ENCODE results near the gene B4GALT1.

The B4GALT1 gene

DNA sequence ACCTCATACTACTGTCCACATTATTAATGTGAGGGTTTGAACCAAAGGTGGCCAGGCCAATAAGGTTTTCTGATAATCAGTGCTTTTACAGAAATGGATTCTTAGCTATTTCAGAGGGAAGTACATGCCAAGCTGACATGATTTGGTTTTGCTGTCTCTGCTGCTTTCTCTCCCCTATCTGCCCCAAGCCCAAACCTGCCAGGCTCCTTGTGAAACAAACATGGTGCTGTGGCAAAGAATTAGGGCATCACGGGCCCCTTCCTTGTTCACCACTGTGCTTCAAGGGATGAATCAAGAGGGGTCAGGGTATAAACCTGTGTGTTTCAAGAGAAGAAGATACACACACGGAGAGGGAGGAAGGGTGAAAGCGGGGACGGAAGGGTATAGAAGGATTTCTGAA lies 49.3 kb downstream of the B4GALT1 start:
- no peak for DNase-seq

DNA sequence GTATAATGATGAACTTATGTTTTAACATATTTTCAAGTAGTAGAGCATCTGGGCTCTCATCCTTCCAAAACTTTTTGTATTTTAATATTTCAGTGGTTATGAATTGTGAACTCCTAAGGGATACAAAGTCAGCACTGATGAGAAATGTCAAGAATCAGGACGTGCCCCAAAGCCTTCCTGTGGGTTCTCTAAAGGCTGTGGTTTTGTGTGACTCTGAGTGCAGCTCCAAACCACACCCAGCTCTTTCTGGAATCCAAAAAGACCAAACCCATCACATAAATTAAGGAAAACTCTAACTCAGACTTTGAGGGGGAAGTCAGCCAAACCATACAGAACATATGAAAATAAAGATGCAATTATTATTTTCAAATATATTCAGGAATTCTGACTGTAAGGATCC lies 49.8 kb downstream of the B4GALT1 start:
- DNase-seq: no peak

DNA sequence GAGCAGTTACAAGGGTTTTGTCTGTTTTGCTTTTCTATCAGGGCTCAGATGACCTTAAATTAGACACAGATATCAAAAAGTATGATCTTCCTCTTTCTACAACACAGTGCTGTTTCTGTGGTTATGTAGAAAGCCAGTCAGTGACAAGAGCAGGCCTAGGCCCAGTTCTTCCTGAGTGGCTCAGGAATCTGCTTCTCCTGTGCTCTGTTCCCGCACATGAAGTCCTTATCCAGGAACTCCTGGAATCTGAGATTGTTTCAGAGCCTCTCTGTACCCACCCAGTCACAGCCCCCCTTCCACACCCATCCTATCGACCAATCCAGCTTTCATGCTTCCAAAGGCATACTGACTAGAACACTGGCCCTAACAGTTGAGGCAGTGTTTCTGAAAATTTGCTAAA lies 50.3 kb downstream of the B4GALT1 start:
- no peak for DNase-seq

DNA sequence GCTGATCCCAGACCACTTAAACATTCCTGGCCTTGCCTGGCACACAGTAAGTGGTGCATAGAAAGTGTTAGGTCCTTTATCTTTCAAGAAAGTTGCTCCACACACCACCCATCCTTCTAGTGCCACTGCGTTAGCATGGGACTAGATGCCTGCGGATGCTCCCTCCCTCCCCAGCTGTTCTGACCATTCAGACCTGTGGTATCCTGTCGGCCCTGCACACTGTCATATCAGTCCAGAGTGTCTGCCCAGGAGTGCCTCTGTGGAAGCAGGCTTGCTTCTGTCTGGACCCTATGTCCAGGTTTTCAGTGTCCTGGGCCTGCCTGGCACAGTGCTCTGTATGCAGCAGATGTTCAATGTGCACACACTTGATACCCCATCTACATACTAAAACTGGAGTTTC lies 52.4 kb downstream of the B4GALT1 start:
- DNase-seq: no peak

DNA sequence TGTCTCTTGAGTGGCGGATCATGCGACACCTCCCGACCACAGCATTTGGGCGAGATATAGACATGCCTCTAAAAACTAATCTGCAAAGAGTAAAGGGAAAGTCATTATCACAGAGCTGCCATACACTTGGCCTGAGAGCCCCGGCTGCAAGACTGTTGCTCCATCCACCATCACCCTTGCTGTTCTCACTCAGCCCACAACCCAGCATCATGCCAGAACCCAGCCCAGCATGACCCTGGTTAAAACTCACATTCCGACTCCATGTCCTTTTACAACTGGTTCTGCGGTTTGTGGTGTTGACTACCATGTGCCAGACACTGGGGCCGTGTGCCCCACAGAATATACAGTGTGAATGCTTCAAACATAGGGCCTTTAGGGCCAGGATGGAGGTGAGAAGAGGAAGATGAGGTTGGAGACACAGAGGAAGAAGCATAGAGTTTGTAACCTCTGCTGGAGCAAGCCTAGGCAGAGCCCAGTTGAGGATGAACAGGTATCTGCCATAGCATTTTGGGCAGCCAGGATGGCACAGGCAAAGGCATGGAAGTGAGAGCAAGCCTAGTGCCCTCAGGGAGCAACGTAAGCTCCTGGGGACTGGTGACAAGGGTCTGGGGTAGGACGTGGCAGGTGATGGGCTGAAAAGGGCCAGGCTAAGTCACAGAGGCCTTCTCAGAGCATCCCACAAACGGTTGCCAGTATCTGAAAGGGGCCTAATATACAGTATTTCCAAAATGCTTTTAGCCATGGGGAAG lies 53.2 kb downstream of the B4GALT1 start:
- DNase-seq: no peak

DNA sequence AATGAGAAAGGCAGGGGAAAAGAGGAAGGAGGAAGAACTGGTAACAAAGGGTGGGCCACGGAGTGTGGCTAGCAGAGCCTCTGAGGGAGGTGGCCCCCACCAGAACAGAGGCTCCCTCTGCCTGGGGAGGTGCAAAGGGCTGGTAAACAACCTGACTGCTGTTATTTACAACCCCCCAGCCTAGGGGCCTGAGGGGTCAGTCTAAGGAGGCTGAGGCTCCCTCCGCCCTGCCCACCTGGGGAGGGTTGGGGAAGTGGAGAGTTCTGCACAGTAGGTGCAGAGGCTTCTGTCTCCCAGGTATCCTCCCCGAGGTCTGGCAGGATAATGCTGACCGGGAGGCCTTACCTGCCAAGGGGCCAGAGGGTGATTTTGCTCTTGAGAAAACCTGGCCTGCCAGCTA lies 55.0 kb downstream of the B4GALT1 start:
- DNase-seq: no peak

DNA sequence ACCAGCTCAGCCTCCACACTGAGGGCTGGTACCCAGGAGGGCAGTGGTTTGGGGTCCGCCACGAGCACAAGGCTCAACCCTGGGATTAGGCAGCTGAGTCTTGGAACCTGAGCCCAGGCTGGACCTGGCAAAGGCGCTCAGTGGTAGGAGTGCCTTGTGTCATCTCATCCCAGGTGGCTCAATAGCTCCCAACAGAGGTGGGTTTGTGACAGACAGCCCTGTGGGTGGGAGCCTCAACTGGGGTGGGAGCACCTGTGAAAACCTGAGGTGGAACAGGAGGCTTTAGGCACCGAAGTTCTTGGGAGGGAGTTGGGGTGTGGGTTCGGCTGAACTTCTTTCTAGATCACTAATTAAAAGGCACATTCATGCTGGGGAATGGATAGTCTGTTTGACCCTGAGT lies 55.5 kb downstream of the B4GALT1 start:
- DNase-seq: no peak

DNA sequence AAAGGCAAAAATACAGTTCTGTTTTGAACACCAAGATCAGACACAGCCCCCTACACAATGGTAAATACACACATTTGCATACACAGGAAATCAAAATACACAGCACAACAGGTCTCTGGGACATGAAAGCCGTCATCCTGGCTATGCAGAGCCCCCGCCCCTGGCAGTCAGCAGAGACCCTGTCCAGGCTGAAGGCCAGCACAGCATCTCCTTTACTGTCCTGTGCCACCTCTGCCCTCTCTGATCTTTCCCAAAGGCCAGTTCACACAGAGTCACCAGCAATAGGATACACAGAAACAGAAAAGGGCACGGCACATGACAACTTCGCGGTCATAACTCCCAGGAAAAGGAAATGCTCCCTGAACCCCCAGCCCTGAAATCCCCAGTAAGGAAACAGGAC lies 56.5 kb downstream of the B4GALT1 start:
- DNase-seq: no peak

DNA sequence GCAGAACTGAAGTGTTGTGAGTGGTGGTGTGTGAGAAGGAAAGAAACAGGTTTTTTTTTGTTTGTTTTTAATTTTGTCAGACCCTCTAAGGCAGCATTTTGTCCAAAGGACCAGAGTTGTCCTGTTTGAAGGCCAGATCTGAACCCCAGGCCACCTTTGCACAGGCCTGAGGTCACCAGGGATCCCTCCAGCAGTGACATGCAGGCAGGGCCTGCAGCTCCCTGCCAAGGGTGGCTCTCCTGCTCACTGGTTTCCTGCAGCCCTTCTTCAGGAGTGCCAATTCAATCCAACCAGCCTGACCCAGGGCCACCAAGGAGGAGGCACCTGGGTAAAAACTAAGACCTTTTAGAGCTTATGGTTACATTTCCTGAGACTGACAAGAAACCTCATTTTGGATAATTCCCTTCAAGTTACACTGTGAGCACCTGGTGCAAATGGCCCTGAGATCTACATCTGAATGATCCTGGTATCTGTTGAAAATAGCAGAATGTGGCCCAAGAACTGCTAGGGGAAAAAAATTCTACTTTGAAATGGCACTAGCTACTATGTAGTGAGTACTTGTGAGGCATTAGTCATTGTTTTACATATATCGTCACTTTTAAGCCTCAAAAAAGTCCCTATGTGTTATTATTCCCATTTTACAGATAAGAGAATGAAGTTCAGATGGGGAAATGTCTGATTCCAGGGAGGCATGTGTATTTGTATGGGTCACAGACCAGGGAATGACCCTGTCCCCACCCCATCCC lies 57.1 kb downstream of the B4GALT1 start:
- DNase-seq: no peak

DNA sequence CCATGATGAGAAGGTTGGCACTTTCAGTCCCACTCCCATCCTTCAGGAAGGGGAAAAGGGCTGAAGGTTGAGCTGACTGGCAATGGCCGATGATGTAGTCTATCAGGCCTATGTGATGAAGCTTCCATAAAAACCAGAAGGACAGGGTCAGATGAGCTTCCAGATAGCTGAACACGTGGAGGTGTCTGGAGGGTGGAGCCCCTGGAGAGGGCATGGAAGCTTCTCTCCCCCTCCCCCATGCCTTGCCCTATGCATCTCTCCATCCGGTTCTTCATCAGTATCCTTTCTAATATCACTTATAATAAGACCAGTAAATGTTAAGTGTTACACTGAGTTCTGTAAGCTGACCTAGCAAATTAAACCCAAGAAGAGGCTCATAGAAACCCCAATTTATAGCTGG lies 58.0 kb downstream of the B4GALT1 start:
- no peak for DNase-seq

DNA sequence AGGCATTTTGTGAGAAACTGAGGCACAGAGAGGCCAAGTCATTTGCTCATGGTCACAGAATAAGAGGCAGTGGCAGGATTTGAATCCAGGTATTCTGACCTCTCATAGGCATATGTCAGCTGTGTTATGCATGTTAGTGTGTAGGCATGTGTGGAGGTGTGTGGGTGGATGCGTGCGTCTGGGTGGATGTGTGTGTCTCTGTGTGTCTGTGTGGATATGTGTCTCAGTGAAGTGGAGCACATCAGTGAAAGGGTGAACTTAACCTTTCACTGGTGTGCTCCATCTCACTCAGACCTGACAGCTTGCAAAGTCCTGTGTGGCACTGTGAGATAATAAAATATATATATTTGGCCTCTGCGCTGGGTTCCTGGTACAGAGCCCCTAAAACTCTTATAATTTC lies 58.7 kb downstream of the B4GALT1 start:
- DNase-seq: no peak

DNA sequence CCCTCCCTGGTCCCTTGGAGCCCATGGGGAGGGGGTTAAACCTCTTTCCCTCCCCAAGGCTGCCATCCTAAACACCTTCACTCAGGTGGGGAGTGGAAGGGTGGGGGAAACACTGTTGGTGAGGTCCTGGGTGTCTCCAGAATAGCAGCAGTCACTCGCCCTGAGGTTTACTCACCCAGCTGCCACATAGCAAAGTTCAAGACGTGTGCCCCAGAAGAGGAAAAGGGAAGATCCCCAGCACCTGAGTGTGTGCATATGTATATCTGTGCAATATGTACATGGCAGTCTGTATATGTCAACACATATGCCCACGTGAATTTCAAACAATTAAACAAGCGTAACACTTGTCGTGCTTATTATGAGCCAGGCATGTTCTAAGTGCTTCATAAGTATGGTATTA lies 59.4 kb downstream of the B4GALT1 start:
- no peak for DNase-seq

DNA sequence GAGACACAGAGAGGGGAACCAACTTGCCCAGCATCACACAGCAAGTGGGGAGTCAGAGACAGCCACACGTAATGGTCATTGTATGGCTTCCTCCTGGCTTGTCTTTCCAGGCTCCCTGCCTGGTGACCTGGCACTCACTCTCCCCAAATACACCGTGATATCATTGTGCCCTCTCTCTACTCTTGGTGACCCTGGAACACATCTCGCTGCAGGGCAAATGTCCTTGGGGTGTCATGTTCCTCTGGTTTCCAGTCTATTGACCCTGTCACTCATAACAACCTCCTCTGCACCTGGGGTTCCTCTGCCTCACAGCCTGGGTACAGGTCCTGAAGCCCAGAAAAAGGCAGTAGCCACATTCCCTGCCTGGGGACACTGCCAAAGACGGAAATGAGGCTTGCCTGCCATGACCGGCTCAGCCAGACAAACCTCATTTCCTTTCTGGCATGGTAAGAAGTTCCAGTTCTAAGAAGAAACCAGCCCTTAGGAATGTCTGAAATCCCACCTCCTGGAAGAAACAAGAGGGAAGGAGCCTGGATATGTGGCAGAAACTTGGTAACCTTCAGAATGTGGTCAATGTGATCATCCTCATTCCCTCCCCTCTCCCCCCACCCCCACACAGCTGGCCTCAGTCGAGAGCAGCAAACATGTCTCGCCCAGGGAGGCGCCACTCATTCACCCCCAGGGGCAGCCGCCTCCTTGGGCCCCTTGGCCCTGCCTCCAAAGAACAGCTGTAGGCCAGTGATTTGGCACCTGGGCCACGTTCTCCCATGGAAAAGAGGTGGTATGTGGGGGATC lies 60.1 kb downstream of the B4GALT1 start:
- DNase-seq: no peak

DNA sequence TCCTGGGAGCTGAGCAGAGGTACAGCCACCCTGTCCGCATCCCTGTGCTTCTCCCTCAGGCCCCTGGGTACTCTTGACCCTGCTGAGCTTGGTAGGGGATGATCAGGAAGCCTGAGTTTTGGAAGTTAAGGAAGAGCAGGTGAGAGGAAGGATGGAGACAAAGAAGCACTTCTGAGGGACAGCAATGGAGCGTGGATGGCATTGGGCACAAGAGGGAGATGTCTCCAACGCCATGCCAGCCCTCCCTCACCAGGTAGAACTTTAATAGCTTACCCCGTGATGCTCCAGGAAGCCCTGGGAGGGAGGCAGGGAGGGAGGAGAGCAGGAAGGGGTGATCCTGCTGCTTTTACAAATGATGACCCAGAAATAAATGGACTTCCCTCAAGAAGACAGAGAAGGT lies 60.8 kb downstream of the B4GALT1 start:
- DNase-seq: no peak

DNA sequence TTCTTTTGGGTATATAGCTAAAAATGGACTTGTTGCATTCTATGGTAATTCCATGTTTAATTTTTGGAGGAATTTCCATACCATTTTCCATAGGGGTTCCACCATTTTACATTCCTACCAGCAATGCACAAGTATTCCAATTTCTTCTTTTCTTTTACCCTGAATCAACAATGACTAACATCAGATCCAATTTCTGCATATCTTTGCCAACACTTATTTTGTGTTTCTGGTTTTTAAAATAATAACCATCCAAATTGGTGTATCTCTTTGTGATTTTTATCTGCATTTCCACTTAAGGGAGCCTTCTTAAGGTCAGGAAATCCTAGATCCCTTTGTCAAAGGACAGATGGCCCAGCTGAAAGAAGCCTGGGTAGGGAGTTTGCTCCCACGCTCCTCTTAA lies 61.2 kb downstream of the B4GALT1 start:
- no peak for DNase-seq

DNA sequence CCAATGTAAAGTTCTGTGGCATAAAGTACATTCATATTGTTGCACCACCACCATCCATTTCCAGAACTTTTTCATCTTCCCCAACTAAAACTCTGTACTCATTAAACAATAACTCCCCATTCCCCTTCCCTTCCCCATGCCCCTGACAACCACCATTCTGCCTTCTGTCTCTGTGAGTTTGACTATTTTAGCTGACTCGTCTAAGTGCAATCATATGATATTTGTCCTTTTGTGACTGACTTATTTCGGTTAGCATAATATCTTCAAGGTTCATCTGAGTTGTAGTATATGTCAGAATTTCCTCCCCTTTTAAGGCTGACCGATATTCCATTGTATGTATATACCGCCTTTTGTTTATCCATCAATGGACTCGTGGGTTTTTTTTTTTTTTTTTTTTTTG lies 61.6 kb downstream of the B4GALT1 start:
- DNase-seq: no peak

DNA sequence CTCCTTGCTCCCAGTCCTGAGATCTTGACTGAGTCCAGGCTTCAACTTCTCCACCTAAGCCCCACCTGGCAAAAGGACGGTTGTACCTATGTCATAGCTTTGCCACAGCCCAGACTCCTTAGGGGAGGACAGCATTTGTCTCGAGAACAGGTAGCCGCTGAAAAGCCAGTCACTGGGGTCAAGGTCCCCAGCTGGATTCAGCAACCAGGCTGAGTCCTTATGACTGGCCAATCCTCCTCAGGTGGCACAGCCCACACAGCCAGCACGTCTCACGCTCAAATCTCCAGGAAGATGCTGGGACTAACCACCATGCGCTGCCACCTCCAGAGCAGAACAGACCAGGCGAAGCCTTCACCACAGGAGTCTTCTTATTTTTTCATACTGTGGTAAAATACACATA lies 62.7 kb downstream of the B4GALT1 start:
- no peak for DNase-seq

DNA sequence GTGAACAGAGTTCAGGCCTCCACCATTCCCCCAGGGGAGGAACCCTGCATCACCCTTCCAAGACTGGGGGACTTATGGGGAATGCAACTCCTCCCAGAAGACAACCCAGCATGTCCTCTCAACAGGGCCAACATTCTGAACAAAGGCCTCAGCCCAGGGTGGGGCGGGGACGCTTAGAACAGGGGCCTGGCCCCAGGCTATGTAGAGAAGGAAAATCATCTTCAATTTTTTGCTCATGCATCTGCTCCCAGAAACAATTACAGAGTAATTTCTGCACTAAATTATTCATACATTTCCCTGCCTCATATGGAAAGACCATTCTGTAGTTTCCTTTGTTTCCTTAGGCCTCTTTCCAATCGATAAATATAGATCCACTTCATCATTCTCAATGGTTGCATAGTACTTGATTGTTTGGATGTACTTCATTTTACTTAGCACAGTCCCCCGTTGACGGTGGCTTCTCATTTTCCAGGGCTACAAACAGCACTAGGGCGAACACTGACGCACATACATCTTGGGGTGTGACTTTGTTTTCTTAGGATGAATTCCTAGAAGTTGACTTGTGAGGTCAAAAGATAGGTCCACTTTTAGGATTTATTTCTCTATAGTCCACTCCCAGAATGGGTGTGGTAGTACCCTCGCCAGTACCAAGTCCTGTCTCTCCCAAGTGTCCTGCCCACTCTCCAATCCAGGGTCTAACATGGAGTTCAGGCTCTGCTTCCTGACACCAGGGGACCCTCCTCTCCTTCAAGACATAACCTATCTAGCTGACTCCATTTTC lies 63.4 kb downstream of the B4GALT1 start:
- no peak for DNase-seq

DNA sequence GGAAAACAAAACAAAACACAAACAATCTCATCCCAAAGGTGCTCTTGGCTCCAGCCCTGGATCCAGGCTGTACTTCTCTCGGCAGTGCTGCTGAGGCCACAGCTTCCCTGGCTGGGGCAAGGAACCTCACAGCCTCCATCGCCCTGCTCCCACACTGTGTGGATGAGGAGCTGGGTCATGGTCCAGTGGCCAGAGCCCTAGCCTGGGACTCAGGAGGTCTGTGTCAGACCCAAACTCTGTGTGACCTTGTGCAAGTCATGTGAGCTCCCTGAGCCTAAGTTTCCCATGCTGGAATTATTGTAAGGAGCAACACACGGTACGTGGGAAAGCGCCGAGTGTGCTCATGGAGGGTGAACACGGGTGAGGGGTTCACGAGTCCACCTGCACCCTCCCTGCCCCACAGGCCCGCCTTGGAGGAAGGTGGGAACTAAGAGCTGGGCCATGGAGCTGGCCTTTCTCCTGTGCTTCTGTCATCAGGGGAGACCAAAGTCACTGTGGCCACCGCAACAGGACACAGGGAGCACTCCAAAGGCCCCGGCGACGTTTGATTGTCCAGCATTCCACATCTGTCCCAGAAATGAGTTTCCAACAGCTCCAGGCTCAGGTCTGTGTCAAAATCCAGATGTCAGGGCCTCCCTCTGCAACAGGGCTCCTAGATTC lies 64.5 kb downstream of the B4GALT1 start:
- no peak for DNase-seq

DNA sequence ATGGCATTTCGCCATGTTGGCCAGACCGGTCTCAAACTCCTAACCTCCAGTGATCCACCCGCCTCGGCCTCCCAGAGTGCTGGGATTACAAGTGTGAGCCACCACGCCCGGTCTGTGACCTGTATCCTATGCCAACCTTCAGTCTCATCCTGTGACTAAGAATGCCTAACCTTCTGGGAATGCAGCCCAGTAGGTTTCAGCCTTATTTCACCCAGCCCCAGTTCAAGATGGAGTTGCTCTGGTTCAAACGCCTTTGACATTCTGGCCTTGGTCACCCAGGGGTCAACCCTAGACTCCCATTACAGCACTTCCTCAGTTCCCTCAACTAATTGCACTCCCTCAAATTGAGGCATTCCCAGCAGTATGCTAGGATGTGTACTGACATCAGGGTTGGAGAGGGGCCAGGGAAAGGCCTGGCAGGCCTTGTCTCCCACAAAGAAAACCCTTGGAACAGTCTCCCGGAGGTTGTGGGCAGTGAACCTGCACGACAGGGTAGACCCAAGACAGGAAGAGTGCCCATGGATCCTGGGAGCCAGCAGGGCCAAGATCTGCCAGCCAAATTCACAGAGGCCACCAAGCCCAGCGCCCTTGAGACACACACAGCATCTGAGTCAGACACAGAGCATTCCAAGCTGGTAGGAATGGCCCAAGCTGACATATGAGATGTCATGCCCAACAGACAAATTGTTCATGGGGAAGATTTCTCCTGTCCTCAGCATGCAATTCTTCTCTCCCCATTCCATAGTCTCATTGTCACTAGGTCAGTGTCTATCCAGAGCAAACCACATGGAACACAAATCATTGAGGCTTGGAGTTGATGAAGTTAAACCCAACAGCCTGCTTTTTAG lies 65.8 kb downstream of the B4GALT1 start:
- DNase-seq: no peak

DNA sequence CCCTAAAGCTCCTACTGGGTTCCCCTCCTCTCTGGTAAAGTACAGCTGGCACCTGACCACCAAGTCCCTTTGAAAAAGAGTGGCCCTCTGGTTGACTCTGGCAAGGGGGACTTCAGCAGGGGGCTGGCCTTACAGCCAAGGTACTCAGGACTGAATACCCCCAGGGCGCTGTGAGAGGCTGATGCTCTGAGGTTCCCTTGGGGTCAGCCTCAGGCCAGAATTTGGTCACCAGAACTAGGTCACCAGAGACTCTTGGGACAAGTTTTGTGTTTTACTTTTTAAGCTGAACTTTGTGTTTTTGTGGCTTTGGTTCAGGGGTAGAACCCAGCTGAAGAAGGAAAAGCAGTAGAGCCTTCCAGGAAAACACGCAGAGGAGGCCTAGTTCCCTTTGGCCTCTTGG lies 67.4 kb downstream of the B4GALT1 start:
- no peak for DNase-seq

DNA sequence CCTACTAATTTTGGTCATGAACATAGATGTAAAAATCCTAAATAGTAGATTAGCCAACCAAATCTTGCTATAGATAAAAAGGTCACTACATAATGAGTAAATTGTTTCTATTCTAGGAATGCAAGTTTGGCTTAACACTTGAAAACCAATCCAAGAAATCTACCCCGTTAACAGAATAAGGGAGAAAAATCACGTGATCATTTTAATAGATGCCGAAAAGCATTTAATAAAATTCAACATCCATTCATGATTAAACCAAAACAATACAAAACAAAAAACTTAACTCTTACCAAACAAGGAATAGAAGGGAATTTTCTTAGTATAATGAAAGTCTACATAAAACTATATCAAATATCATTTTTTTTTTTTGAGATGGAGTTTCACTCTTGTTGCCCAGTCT lies 69.9 kb downstream of the B4GALT1 start:
- DNase-seq: no peak

Measured in NCI-H1930 (cell line).